Mesothelial cell of epicardium (in vitro differentiated cells): ENCODE data around the gene FYCO1. TPM values are rescaled to one million over a fixed set of nuclear protein-coding genes. Genes with fewer than 3 reads are reported as not detected.

Source experiments
- DNase-seq, 2 experiments: peaks; one replicate each; pipeline ENCODE4 v3.0.0; 2021; ENCODE audit warnings: low spot score in 2 of 2; ENCODE audit not compliant: unreplicated experiment in 2 of 2
- H3K27ac Mint-ChIP-seq: 2 replicates; pipeline ENCODE4 v1.8.0; 2021; ENCODE audit warnings: mixed read lengths
- H3K27me3 Mint-ChIP-seq: 2 replicates; pipeline ENCODE4 v1.8.0; 2021; ENCODE audit warnings: low read depth, mixed read lengths
- H3K36me3 Mint-ChIP-seq: 2 replicates; pipeline ENCODE4 v1.8.0; 2021; ENCODE audit warnings: mixed read lengths
- H3K4me1 Mint-ChIP-seq: 2 replicates; pipeline ENCODE4 v1.8.0; 2021; ENCODE audit warnings: mixed read lengths
- H3K4me3 Mint-ChIP-seq: 2 replicates; pipeline ENCODE4 v1.8.0; 2021; ENCODE audit warnings: mild to moderate bottlenecking, moderate library complexity, mixed read lengths
- H3K9me3 Mint-ChIP-seq: 2 replicates; pipeline ENCODE4 v1.8.0; 2021; ENCODE audit warnings: mixed read lengths
- total RNA-seq: library from RNA; stranded (reverse); gene quantifications from 3 replicates; pipeline ENCODE4 v1.2.1, GENCODE V29; 2021
- TF ChIP-seq, protein P1 (sequence below): fragments of 200-600 bp; sonication (generic); IDR thresholded peaks from one replicate; pipeline ENCODE4 v1.5.0; 2021; ENCODE audit warnings: antibody characterized with exemption; ENCODE audit not compliant: unreplicated experiment

The FYCO1 gene
- total RNA-seq, 1 donor from 2014 or later, result 23.1 TPM

DNA sequence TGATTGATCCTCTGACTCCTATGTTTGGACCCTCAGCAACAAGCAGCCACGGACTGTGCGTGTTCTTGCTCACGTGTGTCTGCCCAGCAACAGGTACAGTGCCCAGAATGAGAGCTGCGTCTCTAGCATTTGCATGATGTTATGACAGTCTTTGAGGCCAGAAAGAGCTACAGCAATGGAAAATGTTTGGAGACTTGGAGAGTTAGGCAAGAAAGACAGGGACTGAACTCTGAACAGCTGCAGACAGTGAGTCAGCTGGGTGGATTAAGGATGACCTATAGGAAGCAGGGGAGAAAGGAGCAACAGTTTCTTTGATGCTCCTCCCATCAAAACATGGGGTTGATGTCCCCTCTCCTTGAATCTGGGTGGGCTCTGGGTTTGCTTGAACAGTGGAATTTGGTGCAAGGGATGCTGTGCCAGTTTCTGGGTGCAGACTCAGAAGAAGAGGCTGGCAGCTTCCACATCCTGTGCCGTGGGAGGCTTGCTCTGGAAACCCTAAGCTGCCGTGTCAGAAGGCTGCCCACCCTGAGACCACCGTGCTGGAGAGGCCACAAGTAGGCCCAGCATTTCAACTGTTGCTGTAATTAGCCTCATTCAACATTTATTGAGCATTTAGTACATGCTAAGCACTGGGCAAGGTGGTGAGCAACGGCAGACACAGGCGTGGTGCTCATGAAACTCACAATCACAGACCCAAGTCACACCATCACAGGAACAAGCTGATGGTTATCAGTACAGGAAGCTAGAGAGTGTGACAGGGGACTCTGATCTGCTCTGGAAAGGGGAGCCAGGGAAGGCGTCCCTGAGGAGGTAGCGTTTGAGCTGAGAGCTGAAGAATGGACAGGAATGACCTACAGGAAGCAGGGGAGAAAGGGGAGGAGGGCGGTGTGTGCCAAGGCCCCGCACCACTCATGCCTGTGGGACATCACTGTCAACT is 87.6 kb downstream of the FYCO1 start:
- H3K4me3 Mint-ChIP-seq, result no peak overlapping the region
- H3K27ac Mint-ChIP-seq, result no peak overlapping the region
- no peaks in the 10 kb centered on the region for H3K9me3 Mint-ChIP-seq
- DNase-seq, result no peak
- TF ChIP-seq, protein P1, sequence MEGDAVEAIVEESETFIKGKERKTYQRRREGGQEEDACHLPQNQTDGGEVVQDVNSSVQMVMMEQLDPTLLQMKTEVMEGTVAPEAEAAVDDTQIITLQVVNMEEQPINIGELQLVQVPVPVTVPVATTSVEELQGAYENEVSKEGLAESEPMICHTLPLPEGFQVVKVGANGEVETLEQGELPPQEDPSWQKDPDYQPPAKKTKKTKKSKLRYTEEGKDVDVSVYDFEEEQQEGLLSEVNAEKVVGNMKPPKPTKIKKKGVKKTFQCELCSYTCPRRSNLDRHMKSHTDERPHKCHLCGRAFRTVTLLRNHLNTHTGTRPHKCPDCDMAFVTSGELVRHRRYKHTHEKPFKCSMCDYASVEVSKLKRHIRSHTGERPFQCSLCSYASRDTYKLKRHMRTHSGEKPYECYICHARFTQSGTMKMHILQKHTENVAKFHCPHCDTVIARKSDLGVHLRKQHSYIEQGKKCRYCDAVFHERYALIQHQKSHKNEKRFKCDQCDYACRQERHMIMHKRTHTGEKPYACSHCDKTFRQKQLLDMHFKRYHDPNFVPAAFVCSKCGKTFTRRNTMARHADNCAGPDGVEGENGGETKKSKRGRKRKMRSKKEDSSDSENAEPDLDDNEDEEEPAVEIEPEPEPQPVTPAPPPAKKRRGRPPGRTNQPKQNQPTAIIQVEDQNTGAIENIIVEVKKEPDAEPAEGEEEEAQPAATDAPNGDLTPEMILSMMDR, result no peak
- no peaks in the 10 kb centered on the region for H3K4me1 Mint-ChIP-seq
- H3K27me3 Mint-ChIP-seq, result no peaks in the 10 kb centered on the region
- no peaks in the 10 kb centered on the region for H3K36me3 Mint-ChIP-seq

DNA sequence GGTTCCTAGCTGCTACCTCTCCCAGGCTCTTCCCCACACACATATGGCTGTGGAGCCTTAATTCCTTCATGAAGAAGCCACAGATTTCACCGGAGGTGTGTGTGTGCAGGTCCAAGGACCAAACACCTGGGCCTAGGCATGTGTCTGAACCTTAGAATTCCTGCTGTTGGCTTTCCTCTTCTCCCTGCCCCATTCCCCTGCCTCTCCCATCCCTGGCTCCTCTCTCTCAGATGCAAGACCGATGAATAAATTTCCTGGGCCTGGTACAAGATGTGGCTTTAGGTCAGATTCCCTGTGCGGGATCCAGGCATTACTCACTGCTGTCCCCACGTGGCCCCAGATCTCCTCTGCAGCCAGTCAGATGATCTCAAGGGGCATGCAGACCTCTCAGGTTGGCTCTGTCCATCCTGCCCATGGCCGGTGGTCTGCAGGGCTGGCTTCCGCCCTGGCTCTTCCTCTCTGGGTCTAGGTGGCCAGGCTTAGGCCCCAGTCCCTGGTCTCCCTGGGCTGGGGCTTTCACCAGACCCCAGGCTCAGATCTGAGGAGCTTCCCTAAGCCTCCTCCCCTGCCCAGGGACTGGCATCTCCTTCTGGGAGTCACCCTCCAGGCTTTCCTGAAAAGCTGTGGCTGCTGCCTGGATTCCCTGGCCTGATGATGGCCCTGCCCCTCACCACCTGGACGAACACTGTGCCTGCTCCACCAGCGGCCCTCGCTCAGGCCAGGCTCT is 88.8 kb downstream of the FYCO1 start:
- H3K9me3 Mint-ChIP-seq, result no peaks in the 10 kb centered on the region
- H3K27me3 Mint-ChIP-seq, result no peaks in the 10 kb centered on the region
- no peaks in the 10 kb centered on the region for H3K36me3 Mint-ChIP-seq
- no peak overlapping the region for H3K27ac Mint-ChIP-seq
- no peak overlapping the region for H3K4me3 Mint-ChIP-seq
- no peaks in the 10 kb centered on the region for H3K4me1 Mint-ChIP-seq
- TF ChIP-seq, protein P1, result no peak
- no peak for DNase-seq

DNA sequence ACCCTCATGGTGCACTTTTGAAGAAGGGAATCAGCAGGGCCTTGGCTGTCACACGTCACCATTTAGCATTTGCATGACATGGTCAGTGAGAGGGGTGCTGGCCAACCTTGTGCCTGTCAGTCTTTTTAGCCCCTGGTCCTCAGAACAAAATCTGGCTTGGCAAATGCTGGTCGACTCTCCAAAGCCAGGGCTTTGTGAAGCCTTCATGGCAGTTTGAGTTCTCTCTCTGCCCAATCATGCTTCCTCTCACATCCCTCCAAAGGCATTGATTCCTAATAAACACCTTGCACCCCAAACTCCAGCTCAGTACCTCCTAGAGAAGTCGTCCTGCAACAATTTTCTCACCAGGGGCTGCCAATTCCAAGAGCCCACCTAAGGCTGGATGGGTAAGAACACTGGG is 89.9 kb downstream of the FYCO1 start:
- DNase-seq, result no peak
- H3K27ac Mint-ChIP-seq, result no peak overlapping the region
- no peaks in the 10 kb centered on the region for H3K36me3 Mint-ChIP-seq
- TF ChIP-seq, protein P1, result no peak
- H3K9me3 Mint-ChIP-seq, result no peaks in the 10 kb centered on the region
- H3K4me1 Mint-ChIP-seq, result no peaks in the 10 kb centered on the region
- no peaks in the 10 kb centered on the region for H3K27me3 Mint-ChIP-seq
- no peak overlapping the region for H3K4me3 Mint-ChIP-seq

DNA sequence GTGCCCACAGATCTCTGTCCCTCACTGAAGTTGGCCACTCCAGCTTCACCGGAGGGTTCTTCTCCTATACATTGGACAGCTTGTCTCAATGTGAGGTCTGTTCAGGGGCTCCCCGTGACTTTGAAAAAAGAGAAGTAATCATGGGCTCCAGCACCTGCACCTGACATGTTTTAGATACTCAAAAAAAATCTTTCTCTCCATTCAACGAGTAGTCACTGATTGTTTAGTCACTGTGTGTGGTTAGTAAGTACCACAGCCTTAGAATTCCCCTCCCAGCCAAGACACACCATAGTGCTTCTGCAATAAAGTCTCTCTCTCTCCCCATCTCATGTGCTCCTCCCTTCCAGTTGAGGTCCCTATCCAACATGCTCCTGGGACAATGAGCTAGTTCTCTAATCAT is 90.7 kb downstream of the FYCO1 start:
- Mint-ChIP-seq H3K9me3 (no peaks in the 10 kb centered on the region), H3K27me3 (no peaks in the 10 kb centered on the region), H3K4me1 (no peaks in the 10 kb centered on the region), H3K36me3 (no peaks in the 10 kb centered on the region), H3K4me3 (no peak overlapping the region), H3K27ac (no peak overlapping the region)
- DNase-seq, result no peak
- TF ChIP-seq, protein P1, result no peak

DNA sequence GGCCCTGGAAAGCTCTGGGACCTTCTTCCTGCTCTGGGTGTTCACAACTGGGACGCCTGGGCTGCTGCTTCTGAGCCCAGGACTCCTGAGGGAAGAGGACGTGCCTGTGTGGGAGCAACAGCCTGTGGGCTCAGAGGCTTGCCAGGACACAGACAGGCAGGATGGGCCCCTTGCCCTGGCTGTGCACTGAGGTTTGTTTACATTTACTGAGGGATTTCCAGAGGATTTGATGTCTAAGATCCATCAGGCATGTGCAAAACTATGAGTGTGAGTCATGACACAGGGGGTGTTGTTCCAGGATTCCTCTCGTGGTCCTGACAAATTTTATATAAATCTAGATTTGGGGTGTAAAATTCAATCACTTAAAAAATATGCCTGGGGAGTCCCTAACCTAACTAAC is 98.7 kb downstream of the FYCO1 start:
- no peak overlapping the region for H3K27ac Mint-ChIP-seq
- no peak for DNase-seq
- no peak overlapping the region for H3K4me3 Mint-ChIP-seq
- no peaks in the 10 kb centered on the region for H3K9me3 Mint-ChIP-seq
- TF ChIP-seq, protein P1, result no peak
- H3K36me3 Mint-ChIP-seq, result no peaks in the 10 kb centered on the region
- H3K4me1 Mint-ChIP-seq, result peaks cover 35% of the 10 kb centered on the region
- no peaks in the 10 kb centered on the region for H3K27me3 Mint-ChIP-seq
